Gastroesophageal sphincter (tissue), 3 donors: ENCODE measurements around the gene ZCCHC7.

Experiments used
- CTCF ChIP-seq, 4 experiments: fragments of 200-600 bp in 2 of 4; fragments of 450-650 bp in 2 of 4; sonication (generic) in 1 of 4; IDR thresholded peaks; one replicate each; pipeline ENCODE4 v1.5.1; 2017 to 2019; ENCODE audit warnings: antibody characterized with exemption in 4 of 4, mild to moderate bottlenecking in 2 of 4, moderate library complexity in 2 of 4
- POLR2A ChIP-seq, 2 donors: fragments of 450-650 bp; IDR thresholded peaks; one replicate each; pipeline ENCODE4 v1.6.1; 2017; ENCODE audit warnings: antibody characterized with exemption in 2 of 2, mild to moderate bottlenecking in 2 of 2, moderate library complexity in 1 of 2

DNA sequence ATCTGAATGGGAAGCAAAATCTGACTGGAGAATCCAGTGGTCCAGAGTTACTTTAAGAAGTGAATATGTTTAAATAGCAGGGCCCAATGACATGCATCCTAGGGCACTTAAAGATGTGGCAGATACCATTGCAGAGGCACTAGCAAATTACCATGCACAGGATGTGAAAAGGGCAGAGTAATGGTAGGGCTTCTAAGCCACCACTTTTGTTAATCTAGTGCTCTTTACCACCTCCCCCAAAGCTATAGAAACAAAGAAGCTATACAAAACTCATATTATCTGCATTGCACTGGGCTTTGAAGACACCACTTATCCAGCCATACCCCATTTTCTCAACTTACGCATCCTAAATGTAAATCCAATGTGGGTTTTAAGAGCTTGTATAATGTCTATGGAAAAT, 81.2 kb downstream of the ZCCHC7 start:
- no peak for TF ChIP-seq POLR2A (IDR thresholded peaks at IDR 0.05)
- TF ChIP-seq CTCF (IDR thresholded peaks at IDR 0.05) = no peak
